Activated B cell treated with CpG ODN at 0.5 μM for 24 hours (primary cell): ENCODE data around the gene COL23A1. TPM values are rescaled to one million over a fixed set of nuclear protein-coding genes. Genes with fewer than 3 reads are reported as not detected.
"Not testable (repeated sequence)": the region's sequence is repeated elsewhere in the genome, so short reads cannot be mapped to it uniquely, and the experiment has no call there.

Experiments used
- ATAC-seq: fragments of 200-7000 bp; cut with Tn5 transposase; one replicate; pipeline ENCODE4 v1.10.0; 2021; ENCODE audit warnings: low read depth, mild to moderate bottlenecking, moderate library complexity
- CTCF ChIA-PET: fragments of 350-600 bp; sonication (Branson Sonifier 250); formaldehyde crosslinking; loops from one replicate; lab custom pipeline; 2021; ENCODE audit warnings: antibody characterized with exemption; lab: Charles Lee
- POLR2A ChIA-PET: fragments of 350-600 bp; sonication (Branson Sonifier 250); formaldehyde crosslinking; loops from one replicate; lab custom pipeline; 2021; ENCODE audit warnings: antibody characterized with exemption; lab: Charles Lee
- DNase-seq: peaks from one replicate; pipeline ENCODE4 v3.0.0; 2022
- H3K27ac Mint-ChIP-seq: one replicate; pipeline ENCODE4 v1.8.0; 2020; ENCODE audit warnings: mixed read lengths
- H3K27me3 Mint-ChIP-seq: one replicate; pipeline ENCODE4 v1.8.0; 2021; ENCODE audit warnings: mixed read lengths
- H3K36me3 Mint-ChIP-seq: one replicate; pipeline ENCODE4 v1.8.0; 2021; ENCODE audit warnings: low read depth, mixed read lengths
- H3K4me1 Mint-ChIP-seq: one replicate; pipeline ENCODE4 v1.8.0; 2021; ENCODE audit warnings: mixed read lengths
- H3K4me3 Mint-ChIP-seq: one replicate; pipeline ENCODE4 v1.8.0; 2020; ENCODE audit warnings: mild to moderate bottlenecking, mixed read lengths
- H3K9me3 Mint-ChIP-seq: one replicate; pipeline ENCODE4 v1.8.0; 2020; ENCODE audit warnings: mixed read lengths
- CTCF ChIP-seq: fragments of 200-600 bp; IDR thresholded peaks from one replicate; pipeline ENCODE4 v1.8.0; 2022; ENCODE audit warnings: antibody characterized with exemption, mild to moderate bottlenecking
- intact Hi-C: fragments of 100-400 bp; cut with micrococcal nuclease; formaldehyde crosslinking; loops from one replicate; pipeline ENCODE4 v1.15.1; 2024
- total RNA-seq: library from RNA; stranded (reverse); gene quantifications from 2 replicates; pipeline ENCODE4 v1.2.3, GENCODE V29; 2022

COL23A1 gene
- total RNA-seq, 1 donor from 2014 or later = not detected

- ChIA-PET CTCF (no interaction called here), POLR2A (interaction anchor here (2.4 kb wide), 1 partner anchor 26 kb away, joined by 7 read pairs; the partner anchor contains the start of gene HNRNPAB)
- H3K4me1 Mint-ChIP-seq = peaks cover 40% of the 10 kb centered on the region
- peaks cover 62% of the 10 kb centered on the region for H3K36me3 Mint-ChIP-seq
- H3K9me3 Mint-ChIP-seq = no peaks in the 10 kb centered on the region
- no peak overlapping the region for H3K27ac Mint-ChIP-seq
- ATAC-seq (no peak), DNase-seq (no peak)
- no peak for TF ChIP-seq CTCF
- intact Hi-C loops = no loop called here
- peak overlapping the region; percentile 59 for H3K4me3 Mint-ChIP-seq
- no peaks in the 10 kb centered on the region for H3K27me3 Mint-ChIP-seq
Measured at GRCh38 chr5:178229861-178230260, 360.3 kb downstream of the COL23A1 start.

- DNase-seq, H3K27ac Mint-ChIP-seq, intact Hi-C loops, CTCF ChIA-PET, H3K4me3 Mint-ChIP-seq, ATAC-seq, H3K9me3 Mint-ChIP-seq, H3K27me3 Mint-ChIP-seq: not testable (repeated sequence)
- Mint-ChIP-seq H3K36me3 (peaks cover 69% of the 10 kb centered on the region), H3K4me1 (peaks cover 39% of the 10 kb centered on the region)
- POLR2A ChIA-PET = interaction anchor here (0.7 to 2.4 kb wide), 2 partner anchors 25 to 1449 kb away, joined by 5 to 7 read pairs; partner anchors contain the start of gene HNRNPAB
Measured at GRCh38 chr5:178229111-178229510, 361.1 kb downstream of the COL23A1 start.

GRCh38 chr5:178228609-178229008 lies 361.6 kb downstream of the COL23A1 start:
- POLR2A ChIA-PET = interaction anchor here (2.4 kb wide), 1 partner anchor 24 kb away, joined by 7 read pairs; the partner anchor contains the start of gene HNRNPAB
- DNase-seq = no peak
- no peaks in the 10 kb centered on the region for H3K27me3 Mint-ChIP-seq
- intact Hi-C loops = no loop called here
- ATAC-seq = no peak
- peaks cover 73% of the 10 kb centered on the region for H3K36me3 Mint-ChIP-seq
- TF ChIP-seq CTCF = no peak
- peaks cover 39% of the 10 kb centered on the region for H3K4me1 Mint-ChIP-seq
- CTCF ChIA-PET = no interaction called here
- no peak overlapping the region for H3K27ac Mint-ChIP-seq
- no peak overlapping the region for H3K4me3 Mint-ChIP-seq
- no peaks in the 10 kb centered on the region for H3K9me3 Mint-ChIP-seq

- Mint-ChIP-seq H3K27ac (no peak overlapping the region), H3K27me3 (no peaks in the 10 kb centered on the region), H3K4me3 (no peak overlapping the region), H3K36me3 (peaks cover 77% of the 10 kb centered on the region), H3K4me1 (peaks cover 37% of the 10 kb centered on the region), H3K9me3 (no peaks in the 10 kb centered on the region)
- intact Hi-C loops = no loop called here
- ATAC-seq (no peak), DNase-seq (no peak)
- TF ChIP-seq CTCF = no peak
- ChIA-PET POLR2A (interaction anchor here (2.4 kb wide), 1 partner anchor 24 kb away, joined by 7 read pairs; the partner anchor contains the start of gene HNRNPAB), CTCF (no interaction called here)
Measured at GRCh38 chr5:178227929-178228328, 362.3 kb downstream of the COL23A1 start.

GRCh38 chr5:178227138-178227659 lies 363.0 kb downstream of the COL23A1 start:
- ChIA-PET CTCF (no interaction called here), POLR2A (interaction anchor here (2.4 kb wide), 1 partner anchor 23 kb away, joined by 7 read pairs; the partner anchor contains the start of gene HNRNPAB)
- TF ChIP-seq CTCF = no peak
- intact Hi-C loops = no loop called here
- Mint-ChIP-seq H3K4me3 (no peak overlapping the region), H3K27ac (no peak overlapping the region), H3K27me3 (no peaks in the 10 kb centered on the region), H3K9me3 (no peaks in the 10 kb centered on the region), H3K36me3 (peaks cover 82% of the 10 kb centered on the region), H3K4me1 (peaks cover 35% of the 10 kb centered on the region)
- DNase-seq (no peak), ATAC-seq (no peak)
